Natural killer cell (primary cell): ENCODE data around the gene ZBTB14. TPM values are rescaled to one million over a fixed set of nuclear protein-coding genes. Genes with fewer than 3 reads are reported as not detected.
A peak's percentile ranks its signal among the peaks of the same experiment; 100 is the strongest.

Experiments
- ATAC-seq, 3 donors: fragments of 150-1000 bp in 2 of 3; fragments of 200-7000 bp in 1 of 3; cut with Tn5 transposase; 1 replicate in 1 of 3; 2 replicates in 2 of 3; pipeline ENCODE4 v1.10.0; 2021; ENCODE audit warnings: mild to moderate bottlenecking in 2 of 3, moderate library complexity in 2 of 3
- DNase-seq, 2 donors: peaks; one replicate each; pipeline versions ENCODE4 v3.0.0 to v3.0.0-alpha.2; 2013 to 2021; ENCODE audit warnings: mixed read lengths in 1 of 2
- H3K27ac ChIP-seq: one replicate; pipeline ENCODE4 v1.5.1; 2013; ENCODE audit warnings: mild to moderate bottlenecking, low read length
- H3K27me3 ChIP-seq: one replicate; pipeline ENCODE4 v1.6.1; 2013; ENCODE audit warnings: low read length; ENCODE audit not compliant: control insufficient read depth, insufficient read depth
- H3K36me3 ChIP-seq: one replicate; pipeline ENCODE4 v1.6.1; 2013; ENCODE audit warnings: low read length; ENCODE audit not compliant: control insufficient read depth, insufficient read depth
- H3K4me1 ChIP-seq: one replicate; pipeline ENCODE4 v1.6.1; 2013; ENCODE audit warnings: low read length; ENCODE audit not compliant: control insufficient read depth, insufficient read depth
- H3K4me3 ChIP-seq: one replicate; pipeline ENCODE4 v1.5.1; 2013; ENCODE audit warnings: low read length
- H3K9me3 ChIP-seq: one replicate; pipeline ENCODE4 v1.6.1; 2013; ENCODE audit warnings: low read length; ENCODE audit not compliant: control insufficient read depth, insufficient read depth
- H3K27ac Mint-ChIP-seq, 2 donors: one replicate each; pipeline ENCODE4 v1.8.0; 2022; ENCODE audit warnings: mild to moderate bottlenecking in 2 of 2, mixed read lengths in 2 of 2, moderate library complexity in 1 of 2
- H3K27me3 Mint-ChIP-seq, 2 donors: one replicate each; pipeline ENCODE4 v1.8.0; 2022; ENCODE audit warnings: low read depth in 2 of 2, mixed read lengths in 2 of 2
- H3K36me3 Mint-ChIP-seq: one replicate; pipeline ENCODE4 v1.8.0; 2022; ENCODE audit warnings: mixed read lengths
- H3K4me1 Mint-ChIP-seq, 2 donors: one replicate each; pipeline ENCODE4 v1.8.0; 2022; ENCODE audit warnings: mixed read lengths in 2 of 2
- H3K4me3 Mint-ChIP-seq: one replicate; pipeline ENCODE4 v1.8.0; 2022; ENCODE audit warnings: mild to moderate bottlenecking, moderate library complexity, mixed read lengths
- H3K9me3 Mint-ChIP-seq, 2 donors: one replicate each; pipeline ENCODE4 v1.8.0; 2022; ENCODE audit warnings: mixed read lengths in 2 of 2
- CTCF ChIP-seq: fragments of 200-600 bp; IDR thresholded peaks from one replicate; pipeline ENCODE4 v1.8.0; 2022; ENCODE audit warnings: antibody characterized with exemption
- WGBS: methylation state at CpG from one replicate; pipeline ENCODE4 v1.1.7; 2013; ENCODE audit warnings: missing lambda C conversion rate; ENCODE audit not compliant: insufficient coverage; 5-methylcytosine and 5-hydroxymethylcytosine counted together
- intact Hi-C: fragments of 100-400 bp; cut with micrococcal nuclease; formaldehyde crosslinking; loops from one replicate; pipeline ENCODE4 v1.14.2; 2022
- total RNA-seq, 4 donors: library from RNA; stranded (reverse); fragments of 120-200 nt in 1 of 4; gene quantifications; one replicate each; pipeline versions ENCODE4 v1.2.3 to v1.2.4, GENCODE V29; 2013 to 2022

Gene ZBTB14
- total RNA-seq, 3 donors from 2014 or later (not counting 1 experiment from before 2014, with no cell fraction given) = 24.7 to 25.9 (median 25.5) TPM

- peaks cover 15% of the 10 kb centered on the region for H3K4me1 ChIP-seq
- intact Hi-C loops = no loop called here
- no peak for DNase-seq
- H3K9me3 ChIP-seq = no peaks in the 10 kb centered on the region
- 88% methylated on average over 16 of the region's 16 CpGs for WGBS
- no peak for ATAC-seq
- TF ChIP-seq CTCF = no peak
- Mint-ChIP-seq H3K4me1 (peaks cover 20 to 26% of the 10 kb centered on the region in 2 donors), H3K4me3 (no peak overlapping the region), H3K9me3 (no peaks in the 10 kb centered on the region), H3K36me3 (peaks cover 4% of the 10 kb centered on the region), H3K27me3 (peaks cover 19 to 45% of the 10 kb centered on the region in 2 donors), H3K27ac (peak overlapping the region; percentile 95 to 96)
- no peaks in the 10 kb centered on the region for H3K36me3 ChIP-seq
- peaks cover 8% of the 10 kb centered on the region for H3K27me3 ChIP-seq
- no peak overlapping the region for H3K4me3 ChIP-seq
- no peak overlapping the region for H3K27ac ChIP-seq
Measured at GRCh38 chr18:5298156-5298852, 2.8 kb upstream of the ZBTB14 start.

- DNase-seq = no peak
- Histone ChIP-seq H3K4me3 (no peak overlapping the region), H3K27me3 (peaks cover 8% of the 10 kb centered on the region), H3K9me3 (no peaks in the 10 kb centered on the region), H3K36me3 (no peaks in the 10 kb centered on the region), H3K27ac (peak overlapping the region; percentile 95), H3K4me1 (peaks cover 16% of the 10 kb centered on the region)
- peaks cover 20 to 28% of the 10 kb centered on the region in 2 donors for H3K4me1 Mint-ChIP-seq
- TF ChIP-seq CTCF = no peak
- WGBS = 98% methylated on average over 12 of the region's 12 CpGs
- peaks cover 14 to 38% of the 10 kb centered on the region in 2 donors for H3K27me3 Mint-ChIP-seq
- H3K9me3 Mint-ChIP-seq = no peaks in the 10 kb centered on the region
- H3K27ac Mint-ChIP-seq = peak overlapping the region; percentile 95 to 96
- ATAC-seq = no peak
- H3K4me3 Mint-ChIP-seq = peak overlapping the region; percentile 94
- H3K36me3 Mint-ChIP-seq = peaks cover 4% of the 10 kb centered on the region
- intact Hi-C loops = loop anchor here (2.0 kb wide), 1 partner anchor 13 kb away; no protein-coding TSS in a partner anchor
Measured at GRCh38 chr18:5297597-5297996, 2.1 kb upstream of the ZBTB14 start.

- Mint-ChIP-seq H3K36me3 (peaks cover 3% of the 10 kb centered on the region), H3K27ac (peak overlapping the region; percentile 95 to 96), H3K4me3 (peak overlapping the region; percentile 94), H3K4me1 (peaks cover 20 to 28% of the 10 kb centered on the region in 2 donors), H3K27me3 (peaks cover 9 to 30% of the 10 kb centered on the region in 2 donors), H3K9me3 (no peaks in the 10 kb centered on the region)
- peaks cover 16% of the 10 kb centered on the region for H3K4me1 ChIP-seq
- peak overlapping the region; percentile 95 for H3K27ac ChIP-seq
- peak overlapping the region; percentile 87 for H3K4me3 ChIP-seq
- H3K36me3 ChIP-seq = peaks cover under 1% of the 10 kb centered on the region
- WGBS = 5% methylated on average over 36 of the region's 36 CpGs
- no peak for TF ChIP-seq CTCF
- no peaks in the 10 kb centered on the region for H3K9me3 ChIP-seq
- ATAC-seq (peak in 2 of 3 donors; percentile 2), DNase-seq (peak; percentile 55 to 85)
- peaks cover 3% of the 10 kb centered on the region for H3K27me3 ChIP-seq
- intact Hi-C loops = loop anchor here (2.0 kb wide), 1 partner anchor 14 kb away; no protein-coding TSS in a partner anchor
Measured at GRCh38 chr18:5296706-5297320, 1.3 kb upstream of the ZBTB14 start.
